ENCODE data around the gene CERS3.

DNA sequence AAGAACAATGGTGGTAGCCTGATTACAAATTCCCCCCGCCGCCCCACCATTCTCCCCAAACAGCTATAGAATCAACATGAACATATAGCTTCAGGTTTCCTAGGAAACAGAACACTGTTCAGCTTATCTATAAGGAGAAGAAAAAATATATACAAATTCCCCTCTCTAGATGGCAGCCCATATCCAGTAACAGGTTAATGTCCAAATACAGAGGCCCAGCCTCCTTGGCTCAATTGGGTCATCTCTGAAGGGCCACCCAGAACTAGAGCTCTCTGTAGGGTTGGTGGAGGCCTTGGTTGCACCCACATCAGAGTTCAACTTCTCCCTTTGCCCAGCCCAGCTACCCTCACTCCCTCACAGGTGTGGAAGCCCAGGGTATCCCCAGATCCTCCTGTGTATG is 95.4 kb downstream of the CERS3 start:
- TF ChIP-seq, protein P1, sequence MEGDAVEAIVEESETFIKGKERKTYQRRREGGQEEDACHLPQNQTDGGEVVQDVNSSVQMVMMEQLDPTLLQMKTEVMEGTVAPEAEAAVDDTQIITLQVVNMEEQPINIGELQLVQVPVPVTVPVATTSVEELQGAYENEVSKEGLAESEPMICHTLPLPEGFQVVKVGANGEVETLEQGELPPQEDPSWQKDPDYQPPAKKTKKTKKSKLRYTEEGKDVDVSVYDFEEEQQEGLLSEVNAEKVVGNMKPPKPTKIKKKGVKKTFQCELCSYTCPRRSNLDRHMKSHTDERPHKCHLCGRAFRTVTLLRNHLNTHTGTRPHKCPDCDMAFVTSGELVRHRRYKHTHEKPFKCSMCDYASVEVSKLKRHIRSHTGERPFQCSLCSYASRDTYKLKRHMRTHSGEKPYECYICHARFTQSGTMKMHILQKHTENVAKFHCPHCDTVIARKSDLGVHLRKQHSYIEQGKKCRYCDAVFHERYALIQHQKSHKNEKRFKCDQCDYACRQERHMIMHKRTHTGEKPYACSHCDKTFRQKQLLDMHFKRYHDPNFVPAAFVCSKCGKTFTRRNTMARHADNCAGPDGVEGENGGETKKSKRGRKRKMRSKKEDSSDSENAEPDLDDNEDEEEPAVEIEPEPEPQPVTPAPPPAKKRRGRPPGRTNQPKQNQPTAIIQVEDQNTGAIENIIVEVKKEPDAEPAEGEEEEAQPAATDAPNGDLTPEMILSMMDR (IDR thresholded peaks at IDR 0.05), result no peak
- TF ChIP-seq EP300 (IDR thresholded peaks at IDR 0.05) (no peak), POLR2A (IDR thresholded peaks at IDR 0.05) (no peak)
